ENCODE data around the gene RB1.
A peak's percentile ranks its signal among the peaks of the same experiment; 100 is the strongest.
"Not testable (repeated sequence)": the region's sequence is repeated elsewhere in the genome, so short reads cannot be mapped to it uniquely, and the experiment has no call there.

The RB1 gene

GRCh38 chr13:48299591-48299990 is 4.0 kb upstream of the RB1 start:
- DNase-seq, result no peak

GRCh38 chr13:48302871-48303358 is 636 bp upstream of the RB1 start:
- DNase-seq, result peak; percentile 18

- DNase-seq, result peak; percentile 95
Measured at GRCh38 chr13:48304143-48304876, 759 bp downstream of the RB1 start.

- DNase-seq, result no peak
Measured at GRCh38 chr13:48311223-48311622, 7.7 kb downstream of the RB1 start.

- no peak for DNase-seq
Measured at GRCh38 chr13:48315969-48316650, 12.6 kb downstream of the RB1 start.

GRCh38 chr13:48316826-48317510 is 13.4 kb downstream of the RB1 start:
- DNase-seq, result no peak

GRCh38 chr13:48317511-48318376 is 14.2 kb downstream of the RB1 start:
- DNase-seq, result no peak

GRCh38 chr13:48318377-48318811 is 14.8 kb downstream of the RB1 start:
- no peak for DNase-seq

- no peak for DNase-seq
Measured at GRCh38 chr13:48318821-48319511, 15.4 kb downstream of the RB1 start.

GRCh38 chr13:48319531-48320398 is 16.2 kb downstream of the RB1 start:
- DNase-seq, result no peak

GRCh38 chr13:48320399-48320790 is 16.8 kb downstream of the RB1 start:
- DNase-seq, result no peak

GRCh38 chr13:48320891-48321510 is 17.4 kb downstream of the RB1 start:
- no peak for DNase-seq

- no peak for DNase-seq
Measured at GRCh38 chr13:48322294-48322693, 18.7 kb downstream of the RB1 start.

- DNase-seq, result no peak
Measured at GRCh38 chr13:48333976-48334375, 30.4 kb downstream of the RB1 start.

- DNase-seq, result peak; percentile 60
Measured at GRCh38 chr13:48334534-48335127, 31.1 kb downstream of the RB1 start.

GRCh38 chr13:48339198-48339597 is 35.6 kb downstream of the RB1 start:
- DNase-seq, result not testable (repeated sequence)

- DNase-seq, result no peak
Measured at GRCh38 chr13:48344264-48344663, 40.7 kb downstream of the RB1 start.

GRCh38 chr13:48346583-48346982 is 43.0 kb downstream of the RB1 start:
- no peak for DNase-seq

GRCh38 chr13:48349525-48349924 is 46.0 kb downstream of the RB1 start:
- no peak for DNase-seq

- no peak for DNase-seq
Measured at GRCh38 chr13:48353590-48353989, 50.0 kb downstream of the RB1 start.
